ENCODE measurements around the gene NFATC4. TPM values are rescaled to one million over a fixed set of nuclear protein-coding genes. Genes with fewer than 3 reads are reported as not detected.

The NFATC4 gene
- total RNA-seq, 2 donors from 2014 or later, result 0.66 TPM; not detected in 1

DNA sequence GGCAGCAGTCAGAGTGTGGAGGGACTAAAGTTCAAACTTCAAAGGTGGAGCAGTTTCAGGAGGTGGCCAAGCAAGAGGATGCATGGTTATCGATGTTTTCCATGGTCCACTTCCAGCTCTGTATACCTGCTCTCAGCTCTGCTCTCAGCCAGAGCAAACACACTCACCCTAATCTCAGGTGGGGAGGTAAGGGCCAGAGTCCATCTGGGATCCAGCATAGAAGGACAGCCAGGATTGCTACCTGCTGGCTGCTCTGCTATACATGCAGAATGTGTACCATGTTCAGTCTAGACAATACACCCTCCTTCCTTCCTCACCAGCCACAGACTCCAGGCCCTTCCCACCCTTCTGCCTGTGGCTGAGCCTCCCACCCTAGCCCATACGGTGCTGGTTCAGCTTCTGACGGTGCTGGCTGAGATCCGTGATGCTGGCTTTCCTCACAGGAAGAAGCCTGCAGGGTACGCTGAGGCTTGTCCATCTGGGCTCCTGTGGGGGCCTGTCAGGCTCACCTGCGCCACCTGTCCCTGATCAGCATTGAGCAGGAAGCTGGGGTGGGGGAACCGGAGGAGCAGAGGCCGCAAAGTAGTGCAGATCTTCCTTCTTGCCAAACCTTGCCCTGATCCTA lies 59.0 kb downstream of the NFATC4 start:
- no peak for ATAC-seq (replicated peaks)
- H3K4me1 Mint-ChIP-seq, result peaks cover 34% of the 10 kb centered on the region
- H3K9me3 Mint-ChIP-seq, result peaks cover 3% of the 10 kb centered on the region
- H3K27ac Mint-ChIP-seq, result peak overlapping the region; percentile 79
- peak overlapping the region; percentile 63 for H3K4me3 Mint-ChIP-seq
- H3K36me3 Mint-ChIP-seq (ENCODE audit: low read depth), result peaks cover 18% of the 10 kb centered on the region
- H3K27me3 Mint-ChIP-seq, result no peaks in the 10 kb centered on the region

DNA sequence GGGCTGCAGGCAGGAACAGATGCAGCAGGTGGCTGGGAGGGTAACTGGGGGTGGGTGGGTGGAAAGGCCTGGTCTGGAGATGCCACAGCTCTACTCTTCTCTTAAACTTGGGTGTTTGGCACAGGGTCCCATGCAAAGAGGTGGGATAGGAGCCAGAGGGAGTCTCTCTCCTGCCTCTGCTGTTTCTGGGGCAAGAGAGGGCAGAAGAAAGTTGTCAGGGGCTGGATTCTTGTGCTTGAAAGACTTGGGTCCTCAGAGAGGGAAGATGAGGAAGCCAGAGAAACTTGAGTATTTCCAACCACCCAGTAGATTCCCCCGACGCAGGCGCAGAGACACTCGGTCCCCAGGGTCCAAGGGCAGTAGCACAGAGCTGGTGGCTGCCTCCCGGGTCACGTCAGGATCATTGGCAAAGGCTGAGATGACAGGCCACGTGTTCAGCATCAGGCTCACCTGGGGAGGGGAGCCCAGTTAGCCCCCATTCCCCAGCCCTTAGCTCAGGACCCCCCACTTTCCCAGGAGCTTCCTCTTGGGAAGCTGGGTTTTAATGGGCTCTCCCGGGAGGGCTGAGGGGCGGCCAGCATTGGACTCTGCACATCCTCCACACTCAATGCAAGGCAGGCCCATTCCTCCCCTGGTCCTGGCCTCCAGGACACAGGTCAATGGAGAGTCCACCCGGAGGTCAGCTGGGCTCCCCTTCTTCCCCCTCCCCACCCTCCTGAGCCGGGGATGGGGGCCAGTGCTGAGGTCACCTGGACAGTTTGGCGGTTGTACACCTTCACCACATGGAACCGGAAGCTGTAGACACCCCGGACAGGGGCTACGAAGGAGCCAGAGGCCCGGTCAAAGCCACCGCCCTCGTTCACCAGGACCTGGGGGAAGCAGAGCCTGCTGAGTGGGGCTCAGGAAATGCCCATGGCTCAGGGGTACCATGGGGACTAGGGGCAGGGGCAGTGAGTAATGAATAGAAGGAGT lies 59.8 kb downstream of the NFATC4 start:
- Mint-ChIP-seq H3K27ac (peak overlapping the region; percentile 79), H3K36me3 (ENCODE audit: low read depth) (peaks cover 25% of the 10 kb centered on the region), H3K27me3 (no peaks in the 10 kb centered on the region), H3K9me3 (peaks cover 3% of the 10 kb centered on the region), H3K4me1 (peaks cover 35% of the 10 kb centered on the region), H3K4me3 (peak overlapping the region; percentile 84)
- ATAC-seq (replicated peaks), result no peak

DNA sequence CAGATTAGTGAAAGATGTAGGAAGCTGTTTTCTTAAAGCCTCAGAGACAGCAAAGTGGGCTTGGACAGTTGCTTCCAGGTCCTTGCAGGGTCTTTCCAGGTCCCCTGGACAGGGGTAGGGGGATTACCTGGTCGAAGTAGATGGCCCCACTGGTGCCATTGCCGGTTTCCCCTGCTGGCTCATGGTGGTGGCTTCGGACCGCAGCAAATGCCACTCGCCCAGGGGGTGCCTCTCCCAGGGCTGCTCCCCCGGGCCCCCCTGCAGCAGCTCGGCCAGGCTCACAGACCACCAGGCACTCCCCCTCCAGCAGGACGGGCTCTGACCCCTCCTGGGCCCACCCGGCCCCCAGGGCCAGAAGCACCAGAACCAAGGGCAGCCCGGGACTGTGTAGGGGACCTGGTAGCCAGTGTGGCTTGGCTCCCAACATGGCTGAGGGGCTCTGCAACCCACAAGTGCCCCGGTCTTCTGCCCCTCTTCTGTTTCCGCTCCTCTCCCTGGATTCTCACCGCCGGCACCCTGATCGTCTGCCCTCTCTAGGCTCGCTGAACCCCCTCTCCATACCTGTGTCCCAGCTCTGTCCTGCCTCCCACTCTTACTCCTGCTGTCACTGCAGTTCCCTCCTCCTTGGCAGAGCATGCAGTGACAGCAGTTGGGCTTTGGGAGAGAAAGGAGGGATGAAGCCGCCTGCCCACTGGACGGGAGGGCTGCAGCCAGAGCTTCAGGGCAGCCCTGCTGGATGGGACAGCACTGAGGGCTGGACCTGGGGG lies 60.8 kb downstream of the NFATC4 start:
- H3K4me1 Mint-ChIP-seq, result peaks cover 35% of the 10 kb centered on the region
- ATAC-seq (replicated peaks), result no peak
- no peaks in the 10 kb centered on the region for H3K27me3 Mint-ChIP-seq
- H3K9me3 Mint-ChIP-seq, result peaks cover 3% of the 10 kb centered on the region
- H3K27ac Mint-ChIP-seq, result peak overlapping the region; percentile 96
- peak overlapping the region; percentile 84 for H3K4me3 Mint-ChIP-seq
- peaks cover 35% of the 10 kb centered on the region for H3K36me3 Mint-ChIP-seq (ENCODE audit: low read depth)

Other genes with a start within 250 kb of the NFATC4 start
- gene FITM1, start 237.5 kb upstream of the NFATC4 start, total RNA-seq, result under 1 TPM in 1 of 2 donors, not detected in 1; 0.58 TPM
- gene PSME1, start 232.0 kb upstream of the NFATC4 start, total RNA-seq, result 100 to 1,000 TPM; 361 to 375 TPM
- gene EMC9, start 226.6 kb upstream of the NFATC4 start, total RNA-seq, result 10 to 100 TPM; 31.0 to 43.8 TPM
- gene PSME2, start 221.6 kb upstream of the NFATC4 start, total RNA-seq, result 100 to 1,000 TPM; 339 to 489 TPM
- 10 to 100 TPM; 56.6 to 86.7 TPM for gene RNF31, start 220.7 kb upstream of the NFATC4 start, total RNA-seq
- 100 to 1,000 TPM; 106 to 190 TPM for gene IRF9, start 206.9 kb upstream of the NFATC4 start, total RNA-seq
- 10 to 100 TPM; 35.7 to 58.8 TPM for gene REC8, start 196.1 kb upstream of the NFATC4 start, total RNA-seq
- 10 to 100 TPM; 34.0 to 78.7 TPM for gene IPO4, start 179.4 kb upstream of the NFATC4 start, total RNA-seq
- 10 to 100 TPM; 28.6 to 33.4 TPM for gene TM9SF1, start 172.7 kb upstream of the NFATC4 start, total RNA-seq
- gene TSSK4, start 162.5 kb upstream of the NFATC4 start, total RNA-seq, result under 1 TPM in 1 of 2 donors, not detected in 1; 0.82 TPM
- gene CHMP4A, start 154.7 kb upstream of the NFATC4 start, total RNA-seq, result 10 to 100 TPM; 62.8 to 69.8 TPM
- gene MDP1, start 152.1 kb upstream of the NFATC4 start, total RNA-seq, result 1 to 10 TPM; 4.0 to 7.1 TPM
- 100 to 1,000 TPM; 128 to 243 TPM for gene NEDD8, start 135.8 kb upstream of the NFATC4 start, total RNA-seq
- gene GMPR2, start 135.3 kb upstream of the NFATC4 start, total RNA-seq, result 10 to 100 TPM; 73.2 to 85.0 TPM
- 10 to 100 TPM; 61.4 to 76.4 TPM for gene TINF2, start 125.6 kb upstream of the NFATC4 start, total RNA-seq
- gene TGM1, start 105.0 kb upstream of the NFATC4 start, total RNA-seq, result 10 to 100 TPM; 16.1 to 18.2 TPM
- 10 to 100 TPM; 61.0 to 68.3 TPM for gene RABGGTA, start 96.6 kb upstream of the NFATC4 start, total RNA-seq
- 10 to 100 TPM; 12.6 to 14.2 TPM for gene DHRS1, start 68.4 kb upstream of the NFATC4 start, total RNA-seq
- gene NOP9, start 68.3 kb upstream of the NFATC4 start, total RNA-seq, result 10 to 100 TPM; 21.2 to 42.2 TPM
- gene CIDEB, start 60.2 kb upstream of the NFATC4 start, total RNA-seq, result 10 to 100 TPM; 14.9 to 28.1 TPM
- 10 to 100 TPM in 1 of 2 donors, 1 to 10 TPM in 1; 8.7 to 13.5 TPM for gene LTB4R2, start 58.0 kb upstream of the NFATC4 start, total RNA-seq
- gene LTB4R, start 56.7 kb upstream of the NFATC4 start, total RNA-seq, result 10 to 100 TPM; 11.6 to 21.4 TPM
- 10 to 100 TPM in 1 of 2 donors, 1 to 10 TPM in 1; 2.3 to 10.5 TPM for gene ADCY4, start 33.1 kb upstream of the NFATC4 start, total RNA-seq
- 10 to 100 TPM; 12.9 to 17.4 TPM for gene RIPK3, start 28.2 kb upstream of the NFATC4 start, total RNA-seq
- gene NYNRIN, start 30.8 kb downstream of the NFATC4 start, total RNA-seq, result under 1 TPM in 1 of 2 donors, not detected in 1; 0.04 TPM
- 10 to 100 TPM; 11.1 to 14.6 TPM for gene CBLN3, start 61.5 kb downstream of the NFATC4 start, total RNA-seq
- gene KHNYN, start 61.8 kb downstream of the NFATC4 start, total RNA-seq, result 100 to 1,000 TPM in 1 of 2 donors, 10 to 100 TPM in 1; 64.3 to 132 TPM
- 10 to 100 TPM; 36.6 to 45.7 TPM for gene SDR39U1, start 74.6 kb downstream of the NFATC4 start, total RNA-seq
- under 1 TPM in 1 of 2 donors, not detected in 1; 0.80 TPM for gene CMA1, start 140.1 kb downstream of the NFATC4 start, total RNA-seq
- not detected for gene CTSG, start 208.1 kb downstream of the NFATC4 start, total RNA-seq
- gene GZMH, start 241.5 kb downstream of the NFATC4 start, total RNA-seq, result 1 to 10 TPM; 3.7 to 6.5 TPM

Measured in activated T-helper 17 cell treated with anti-CD3 and anti-CD28 coated beads, Interleukin-2, amount 50 U/mL, for 72 hours (primary cell).